GM19025 (cell line): Measurements from ENCODE around the gene ULK1.

ENCODE experiments used
- ATAC-seq: cut with Tn5 transposase; IDR thresholded peaks from one replicate; pipeline ENCODE4 v1.9.1; 2021; ENCODE audit warnings: mild to moderate bottlenecking, low read depth, moderate library complexity; ENCODE audit not compliant: unreplicated experiment

Gene ULK1

GRCh38 chr12:131905630-131906091 lies 11.2 kb downstream of the ULK1 start:
- ATAC-seq, result no peak

- ATAC-seq, result no peak
Observed at GRCh38 chr12:131907379-131908091, 13.1 kb downstream of the ULK1 start.

GRCh38 chr12:131908092-131909080 lies 14.0 kb downstream of the ULK1 start:
- ATAC-seq, result no peak

- no peak for ATAC-seq
Observed at GRCh38 chr12:131909081-131909751, 14.8 kb downstream of the ULK1 start.

GRCh38 chr12:131909752-131910219 lies 15.4 kb downstream of the ULK1 start:
- no peak for ATAC-seq

GRCh38 chr12:131910302-131911027 lies 16.0 kb downstream of the ULK1 start:
- ATAC-seq, result no peak

- ATAC-seq, result no peak
Observed at GRCh38 chr12:131911028-131911650, 16.7 kb downstream of the ULK1 start.

- ATAC-seq, result no peak
Observed at GRCh38 chr12:131911851-131912477, 17.5 kb downstream of the ULK1 start.

- ATAC-seq, result no peak
Observed at GRCh38 chr12:131912518-131913274, 18.3 kb downstream of the ULK1 start.

- no peak for ATAC-seq
Observed at GRCh38 chr12:131913666-131914065, 19.2 kb downstream of the ULK1 start.

- no peak for ATAC-seq
Observed at GRCh38 chr12:131914179-131914702, 19.8 kb downstream of the ULK1 start.

- no peak for ATAC-seq
Observed at GRCh38 chr12:131915000-131915689, 20.7 kb downstream of the ULK1 start.

GRCh38 chr12:131915823-131916222 lies 21.4 kb downstream of the ULK1 start:
- no peak for ATAC-seq

- ATAC-seq, result no peak
Observed at GRCh38 chr12:131916306-131917138, 22.1 kb downstream of the ULK1 start.

- no peak for ATAC-seq
Observed at GRCh38 chr12:131917139-131917710, 22.8 kb downstream of the ULK1 start.

GRCh38 chr12:131917711-131918306 lies 23.4 kb downstream of the ULK1 start:
- ATAC-seq, result no peak
